Melanocyte of skin (primary cell): ENCODE data around the gene NANOGP8. TPM values are rescaled to one million over a fixed set of nuclear protein-coding genes. Genes with fewer than 3 reads are reported as not detected.

Source experiments
- total RNA-seq, 2 donors: library from RNA; depleted of rRNA; stranded (reverse); fragments of >200 nt; gene quantifications; 2 replicates each; pipeline ENCODE4 v1.2.3, GENCODE V29; 2012

The NANOGP8 gene, protein sequence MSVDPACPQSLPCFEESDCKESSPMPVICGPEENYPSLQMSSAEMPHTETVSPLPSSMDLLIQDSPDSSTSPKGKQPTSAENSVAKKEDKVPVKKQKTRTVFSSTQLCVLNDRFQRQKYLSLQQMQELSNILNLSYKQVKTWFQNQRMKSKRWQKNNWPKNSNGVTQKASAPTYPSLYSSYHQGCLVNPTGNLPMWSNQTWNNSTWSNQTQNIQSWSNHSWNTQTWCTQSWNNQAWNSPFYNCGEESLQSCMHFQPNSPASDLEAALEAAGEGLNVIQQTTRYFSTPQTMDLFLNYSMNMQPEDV
- total RNA-seq, result not detected

DNA sequence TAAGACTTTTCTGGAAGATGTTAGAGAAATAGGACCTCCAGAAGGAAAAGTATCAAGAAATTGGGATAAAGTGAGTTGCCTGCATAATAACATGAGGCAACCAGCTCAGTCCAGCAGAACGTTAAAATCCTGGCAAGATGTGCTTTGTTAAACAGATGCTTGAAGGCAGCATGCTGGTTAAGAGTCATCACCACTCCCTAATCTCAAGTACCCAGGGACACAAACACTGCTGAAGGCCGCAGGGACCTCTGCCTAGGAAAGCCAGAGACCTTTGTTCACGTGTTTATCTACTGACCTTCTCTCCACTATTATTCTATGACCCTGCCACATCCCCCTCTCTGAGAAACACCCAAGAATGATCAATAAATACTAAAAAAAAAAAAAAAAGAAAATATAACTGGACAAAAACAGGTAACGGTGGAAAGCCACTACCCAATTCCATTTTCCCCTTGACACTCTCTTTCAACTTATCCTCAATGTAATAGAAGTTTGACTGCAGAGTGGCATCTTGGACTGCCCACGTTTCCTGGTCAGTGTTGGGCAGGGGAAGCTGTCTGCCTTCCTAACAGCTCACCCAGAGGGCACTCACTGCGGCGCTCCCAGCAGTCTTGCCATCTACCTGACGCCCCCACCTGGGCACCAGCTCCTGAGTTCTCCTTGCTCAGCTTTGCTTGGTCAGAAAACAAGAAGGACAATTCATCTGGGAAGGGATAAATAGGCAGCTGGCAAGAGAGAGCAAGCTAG is at the start of gene NANOGP8:
TSS of gene NANOGP8 (minus strand) at position 120 of the 744 bp plus-strand sequence. CDS start 185 bp downstream, outside the sequence.

Other genes with a start within 250 kb of the NANOGP8 start
- 10 to 100 TPM; 15.1 to 23.0 TPM for gene AQR, start 115.6 kb downstream of the NANOGP8 start, total RNA-seq
- 10 to 100 TPM; 18.2 to 21.3 TPM for gene ZNF770, start 97.0 kb downstream of the NANOGP8 start, total RNA-seq